NCI-H2081 treated with DMSO at 0.1 percent for 48 hours (cell line): ENCODE data around the gene CHST5.
"Not testable (repeated sequence)": the region's sequence is repeated elsewhere in the genome, so short reads cannot be mapped to it uniquely, and the experiment has no call there.

Experiments used
- DNase-seq: peaks from one replicate; lab custom pipeline; 2025; lab: John Stamatoyannopoulos, UW

CHST5 gene

DNA sequence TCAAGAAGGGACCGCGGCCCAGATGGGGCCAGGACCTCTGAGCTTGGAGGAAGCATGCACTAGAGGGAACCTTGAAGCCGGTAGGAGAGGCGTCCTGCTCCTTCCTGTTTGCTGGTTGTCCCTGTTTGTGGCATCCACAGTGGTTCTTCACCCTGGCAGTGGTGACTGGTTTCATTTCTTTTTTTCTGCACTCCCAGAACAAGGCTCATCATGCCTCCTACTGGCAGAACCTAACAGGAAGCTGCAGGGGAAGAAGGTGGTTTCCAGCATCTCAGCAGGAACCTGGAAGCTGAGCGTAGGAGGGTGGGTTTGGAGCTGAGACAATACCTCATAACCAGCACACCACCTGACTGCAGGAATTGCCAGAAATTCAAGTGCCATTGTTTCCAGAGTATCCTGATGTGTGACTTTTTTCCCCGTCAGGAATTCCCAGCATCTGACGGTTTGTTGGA lies 14.3 kb upstream of the CHST5 start:
- no peak for DNase-seq

DNA sequence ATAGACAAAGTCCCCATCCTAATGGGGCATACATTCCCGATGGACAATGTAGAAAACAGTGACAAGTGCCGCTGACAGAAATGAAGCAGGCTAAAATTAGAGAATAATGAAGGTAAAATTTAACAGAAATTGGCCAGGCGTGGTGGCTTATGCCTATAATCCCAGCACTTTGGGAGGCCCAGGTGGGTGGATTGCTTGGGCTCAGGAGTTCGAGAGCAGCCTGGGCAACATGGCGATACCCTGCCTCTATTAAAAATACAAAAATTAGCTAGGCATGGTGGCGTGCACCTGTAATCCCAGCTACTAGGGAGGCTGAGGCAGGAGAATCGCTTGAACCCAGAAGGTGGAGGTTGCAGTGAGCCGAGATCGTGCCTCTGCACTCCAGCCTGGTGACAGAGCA lies 12.5 kb upstream of the CHST5 start:
- not testable (repeated sequence) for DNase-seq

DNA sequence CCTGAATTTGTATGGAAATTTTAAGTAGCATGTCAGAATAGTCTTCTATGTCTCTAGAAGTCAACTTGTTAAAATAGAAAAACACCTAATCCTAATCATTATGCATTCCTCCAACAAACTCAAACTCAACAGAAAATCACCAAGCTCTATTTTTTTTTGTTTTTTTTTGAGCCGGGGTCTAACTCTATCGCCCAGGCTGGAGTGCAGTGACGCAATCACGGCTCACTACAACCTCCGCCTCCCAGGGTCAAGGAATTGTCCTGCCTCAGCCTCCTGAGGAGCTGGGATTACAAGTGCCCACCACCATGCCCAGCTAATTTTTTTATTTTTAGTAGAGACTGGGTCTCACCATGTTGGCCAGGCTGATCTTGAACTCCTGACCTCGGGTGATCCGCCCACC lies 10.4 kb upstream of the CHST5 start:
- no peak for DNase-seq

DNA sequence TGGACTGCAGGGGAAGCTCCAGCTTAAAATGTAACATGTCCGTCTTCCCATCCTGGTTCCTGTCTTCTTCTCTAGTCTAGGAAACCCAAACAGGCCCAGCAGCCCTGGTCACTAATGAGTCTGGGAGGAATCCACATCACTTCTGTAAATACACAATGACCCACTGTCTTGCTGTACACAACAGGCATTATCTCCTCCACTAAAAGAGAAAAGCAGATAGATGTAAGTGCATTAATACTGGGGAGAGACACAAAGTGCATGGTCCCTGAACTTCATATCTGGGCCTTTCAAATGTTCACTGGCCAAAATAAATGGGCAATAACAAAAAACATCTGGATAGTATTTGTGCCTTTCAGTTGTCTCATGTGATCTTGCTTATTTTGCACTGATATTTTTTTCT lies 10.0 kb upstream of the CHST5 start:
- DNase-seq: not testable (repeated sequence)

DNA sequence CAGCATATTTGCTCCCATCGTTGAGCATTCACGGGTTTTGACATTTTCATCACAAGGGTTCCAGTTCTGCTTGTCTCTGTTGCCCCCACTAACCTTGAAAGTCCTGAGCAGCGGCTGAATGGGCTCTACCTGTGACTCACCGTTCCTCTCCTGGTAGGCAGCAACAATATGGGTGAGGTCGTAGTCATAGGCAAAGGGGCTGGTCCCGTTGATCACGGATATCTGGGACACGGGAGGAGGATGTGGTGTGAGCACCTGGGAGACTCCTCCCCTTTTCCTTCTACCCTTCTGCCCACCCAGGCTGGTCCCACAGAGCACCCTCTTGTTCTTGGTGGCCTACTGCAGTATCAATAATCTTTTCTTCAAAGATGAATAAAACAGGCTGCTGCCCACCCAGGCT lies 6.6 kb upstream of the CHST5 start:
- not testable (repeated sequence) for DNase-seq

DNA sequence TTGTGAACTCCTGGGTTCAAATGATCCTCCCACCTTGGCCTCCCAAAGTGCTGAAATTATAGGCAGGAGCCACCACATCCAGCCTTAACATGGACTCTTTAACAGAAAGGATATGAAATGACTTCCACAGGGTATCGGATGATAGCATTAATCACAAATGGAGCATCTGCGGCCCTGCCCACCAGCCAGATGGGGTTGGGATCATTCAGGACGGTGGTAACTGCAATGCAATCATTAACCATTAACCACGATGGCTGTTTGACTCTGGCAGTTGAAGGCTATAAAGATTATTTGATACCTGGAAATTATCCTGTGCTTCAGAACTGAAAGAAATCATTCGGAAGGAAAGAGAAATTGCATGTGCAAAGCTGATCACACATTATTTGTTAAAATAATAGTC lies 5.3 kb upstream of the CHST5 start:
- no peak for DNase-seq

DNA sequence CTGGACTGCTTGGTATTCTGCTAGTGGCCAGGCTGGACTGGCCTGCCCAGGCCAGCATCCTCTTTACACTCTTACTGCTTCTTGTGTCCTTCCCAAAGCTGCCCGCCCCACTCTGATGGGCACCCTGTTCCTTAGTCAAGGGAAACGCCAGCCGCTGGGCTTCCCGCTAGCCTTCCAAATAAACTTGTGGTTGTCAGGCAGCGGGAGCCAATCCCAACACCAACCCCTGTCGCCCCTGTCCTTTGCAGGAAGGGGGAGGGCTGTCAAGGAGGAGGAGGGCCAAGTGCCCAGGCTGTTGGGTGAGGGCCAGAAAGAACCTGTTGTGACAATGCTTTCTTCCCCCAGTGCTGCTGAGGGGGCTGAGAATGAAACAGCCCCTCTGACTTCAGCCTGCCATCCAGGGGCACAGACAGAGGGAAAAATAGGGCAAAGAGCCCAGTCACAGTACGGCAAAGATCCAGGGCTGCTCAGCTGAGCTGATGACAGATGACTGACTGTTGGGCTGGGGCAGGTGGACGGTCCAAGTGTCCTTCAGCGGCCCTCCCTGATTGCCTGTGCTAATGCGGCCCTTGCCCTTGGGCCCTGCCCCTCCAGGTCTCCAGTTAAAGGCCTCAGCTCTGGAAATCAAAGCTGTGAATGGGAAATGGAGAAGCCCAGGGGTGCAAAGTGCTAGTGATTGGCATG lies 3.1 kb upstream of the CHST5 start:
- DNase-seq: not testable (repeated sequence)

DNA sequence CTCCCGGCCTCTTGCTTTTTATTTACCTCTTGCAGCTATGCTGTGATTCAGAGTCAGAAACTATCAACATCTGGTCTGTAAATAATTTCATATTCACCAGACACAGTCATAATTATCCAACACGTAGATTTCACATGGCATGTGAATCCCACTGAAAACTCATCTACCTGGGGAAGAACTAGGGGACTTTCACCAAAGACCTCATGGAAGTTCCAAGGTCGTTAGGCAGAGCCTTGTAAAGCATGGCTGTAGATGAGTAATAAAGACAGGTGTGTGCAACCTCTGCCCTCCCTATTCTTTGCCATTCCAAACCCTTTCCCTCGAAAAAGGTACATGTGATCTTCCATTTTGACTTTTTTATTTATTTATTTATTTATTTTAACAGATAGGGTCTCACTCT lies 1.9 kb upstream of the CHST5 start:
- DNase-seq: no peak

DNA sequence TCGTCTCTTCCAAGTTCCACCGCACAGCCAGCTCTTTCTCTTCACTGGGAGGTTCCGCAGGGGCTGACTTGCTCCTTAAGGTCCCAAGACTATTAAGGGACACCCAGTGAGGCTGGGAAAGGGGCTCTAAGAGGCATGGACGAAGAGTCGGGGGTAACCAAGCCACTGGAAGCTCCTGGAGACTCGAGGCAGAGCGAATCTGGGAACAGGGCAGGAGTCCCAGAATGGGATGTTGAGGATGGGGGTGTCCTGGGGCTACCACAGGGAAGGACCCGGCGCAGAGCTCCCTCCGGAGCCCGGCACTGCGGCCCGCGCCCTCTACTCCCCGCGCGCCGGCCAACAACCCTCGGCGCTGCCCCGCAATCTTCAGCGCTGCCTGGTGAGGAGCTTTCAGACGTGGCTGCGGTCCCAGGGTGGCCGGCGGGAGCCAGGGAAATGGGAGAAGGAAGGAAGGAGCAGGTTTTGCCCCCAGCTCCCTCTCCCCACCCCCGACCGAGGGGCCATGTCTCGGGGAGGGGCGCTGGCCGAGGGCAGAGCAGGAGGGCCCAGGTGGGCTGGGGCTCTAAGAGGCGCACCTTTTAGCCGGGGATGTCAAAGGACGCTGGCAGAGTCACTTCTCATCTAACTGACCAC lies 581 bp downstream of the CHST5 start:
- DNase-seq: no peak

DNA sequence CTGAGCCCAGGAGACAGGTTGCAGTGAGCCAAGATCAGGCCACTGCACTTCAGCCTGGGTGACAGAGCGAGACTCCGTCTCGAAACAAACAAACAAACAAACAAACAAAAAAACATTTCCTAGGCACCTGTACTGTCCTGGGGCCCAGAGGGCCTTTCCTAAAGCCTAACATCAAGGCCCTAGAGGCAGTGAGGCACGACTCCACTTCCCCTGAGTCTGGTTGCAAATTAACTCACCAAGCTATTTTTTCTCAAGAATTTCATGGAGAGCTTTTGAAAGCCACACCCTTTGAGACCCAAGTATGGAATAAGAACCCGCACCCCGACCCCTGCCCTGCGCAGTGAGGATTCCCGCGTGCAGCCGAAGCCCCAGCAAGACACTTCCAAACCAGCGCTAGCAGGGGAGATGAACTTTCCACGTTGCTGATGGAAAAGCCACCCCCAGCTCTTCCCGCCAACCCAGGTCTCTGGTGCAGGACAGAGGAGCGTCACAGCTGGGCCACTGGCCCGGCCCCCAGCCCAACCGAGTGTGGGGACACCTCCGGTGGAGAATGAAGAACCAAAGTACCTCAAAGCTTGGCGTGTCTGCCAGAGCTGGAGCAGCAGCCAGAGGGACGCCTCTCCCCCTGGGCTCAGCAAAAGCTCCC lies 1.2 kb downstream of the CHST5 start:
- DNase-seq: no peak

DNA sequence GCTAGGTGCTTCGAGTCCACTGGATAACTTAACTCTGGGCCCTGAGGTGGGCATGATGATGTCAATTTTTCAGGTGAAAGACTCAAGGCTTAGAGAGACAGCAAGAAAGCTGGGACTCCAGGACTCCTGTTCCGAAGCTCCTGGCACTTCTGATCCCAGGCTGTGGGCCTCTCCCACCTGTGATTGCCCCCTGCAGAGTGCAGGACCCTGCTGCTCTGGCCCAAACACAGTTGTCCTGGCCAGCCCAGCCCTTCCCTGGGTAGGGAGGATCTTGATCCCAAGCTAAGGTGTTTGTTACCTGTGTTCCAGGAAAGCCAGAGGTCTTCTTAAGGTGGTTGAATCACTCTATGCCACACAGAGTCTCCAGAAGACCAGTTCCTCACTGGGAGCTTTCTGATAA lies 3.1 kb downstream of the CHST5 start:
- no peak for DNase-seq

DNA sequence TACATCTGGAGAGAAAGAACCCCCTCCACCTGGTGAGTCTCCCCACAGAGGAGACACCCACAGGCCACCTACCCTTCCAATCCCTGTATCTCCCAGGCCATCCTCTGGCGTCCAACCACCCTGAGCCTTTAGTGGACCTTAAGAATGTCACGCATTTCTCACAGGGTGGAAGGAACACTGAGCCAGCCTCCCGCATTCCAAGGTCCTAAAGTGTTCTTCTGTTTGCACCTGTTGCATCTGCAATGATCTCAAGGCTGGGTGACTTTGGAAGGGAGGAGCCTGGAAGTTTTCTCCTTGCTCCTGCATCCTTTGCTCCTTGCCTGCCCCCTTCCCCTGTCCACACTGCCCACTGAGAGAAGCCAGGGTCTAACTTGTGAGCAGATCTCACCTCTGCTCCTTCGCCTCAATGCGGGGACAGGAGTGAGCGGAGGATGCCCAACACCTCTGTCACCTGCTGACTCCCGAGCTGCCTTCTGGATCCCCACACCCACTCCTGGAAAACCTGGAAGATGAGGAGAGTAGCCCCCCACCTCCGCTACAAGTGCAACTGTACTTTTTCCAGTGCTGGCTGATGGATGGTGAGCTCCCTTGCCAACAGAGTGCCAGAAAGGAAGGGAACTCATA lies 3.7 kb downstream of the CHST5 start:
- DNase-seq: no peak

DNA sequence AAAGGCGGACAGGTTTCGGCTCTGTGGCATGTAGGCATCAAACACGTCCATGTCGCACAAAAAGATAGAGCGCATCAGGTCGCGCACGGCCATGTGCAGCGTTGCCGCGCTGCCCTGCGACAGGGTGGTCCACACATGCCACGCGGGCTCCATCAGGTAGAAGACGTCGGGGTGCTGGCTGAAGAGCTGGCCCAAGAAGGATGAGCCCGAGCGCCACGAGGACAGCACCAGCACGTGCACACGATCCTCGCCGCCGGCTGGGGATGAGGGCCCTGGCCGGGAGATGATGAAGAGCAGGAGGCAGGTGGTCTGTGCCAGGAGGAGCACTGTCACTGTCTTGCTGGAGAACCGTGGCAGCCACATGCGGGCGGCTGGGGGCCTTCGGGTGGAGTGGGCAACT lies 5.9 kb downstream of the CHST5 start:
- DNase-seq: no peak

DNA sequence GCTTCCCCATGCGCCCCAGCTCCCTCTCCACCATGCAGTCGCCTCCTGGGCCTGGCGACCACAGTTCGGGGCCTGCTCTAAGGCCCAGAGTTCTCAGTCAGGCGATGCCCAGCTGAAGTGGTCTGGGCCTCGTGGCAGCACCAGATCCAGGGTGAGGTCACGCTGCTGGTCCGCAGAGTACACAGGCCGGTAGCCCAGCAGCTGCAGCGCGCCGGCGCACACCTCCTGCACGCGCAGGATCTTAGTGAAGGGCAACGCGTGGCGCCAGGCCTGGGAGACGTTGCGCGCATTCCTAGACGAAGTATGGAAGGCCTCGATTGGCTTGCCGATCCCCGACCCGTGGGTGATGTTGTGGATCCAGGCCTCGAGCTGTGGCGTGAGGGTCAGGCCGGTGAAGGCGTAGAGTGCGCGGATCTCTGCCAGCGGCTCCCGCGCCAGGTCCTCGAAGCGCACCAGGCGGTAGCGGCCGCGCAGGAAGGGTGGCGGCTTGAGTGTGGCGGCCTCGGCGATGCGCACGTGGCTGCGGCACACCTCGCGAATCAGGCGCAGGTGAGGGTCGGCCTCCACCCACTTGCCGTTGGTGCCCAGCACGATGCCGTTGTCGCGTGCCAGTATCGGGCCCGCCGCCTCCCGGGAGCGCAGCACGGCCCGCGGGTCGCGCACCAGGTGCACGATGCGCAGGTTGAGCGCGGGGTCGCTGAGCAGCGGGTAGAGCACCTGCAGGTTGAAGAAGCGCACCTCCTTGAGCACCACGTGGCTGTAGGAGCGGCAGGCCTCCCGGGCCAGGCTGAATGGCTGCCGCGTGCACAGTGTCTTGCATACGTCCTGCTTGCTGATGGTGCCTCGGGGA lies 6.6 kb downstream of the CHST5 start:
- no peak for DNase-seq

DNA sequence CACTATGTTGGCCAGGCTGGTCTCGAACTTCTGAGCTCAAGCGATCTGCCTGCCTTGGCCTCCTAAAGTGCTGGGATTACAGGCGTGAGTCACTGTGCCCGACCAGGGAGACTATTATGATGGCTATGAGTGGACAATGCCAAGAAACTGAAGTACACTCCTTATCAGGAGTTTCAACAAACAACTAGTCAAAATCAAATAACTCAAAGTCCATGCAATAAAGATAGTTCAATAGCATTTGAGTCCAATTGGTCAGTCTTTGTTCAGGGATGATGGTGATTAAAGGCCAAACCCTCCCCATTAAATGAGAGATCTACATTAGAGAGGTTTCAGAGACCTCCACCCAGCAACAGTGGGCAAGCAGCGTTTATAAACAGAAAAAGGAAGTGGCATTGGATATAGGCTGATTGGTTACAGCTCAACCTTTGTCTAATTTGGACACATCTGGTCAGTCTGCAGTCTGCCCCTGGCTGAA lies 8.0 kb downstream of the CHST5 start:
- no peak for DNase-seq

DNA sequence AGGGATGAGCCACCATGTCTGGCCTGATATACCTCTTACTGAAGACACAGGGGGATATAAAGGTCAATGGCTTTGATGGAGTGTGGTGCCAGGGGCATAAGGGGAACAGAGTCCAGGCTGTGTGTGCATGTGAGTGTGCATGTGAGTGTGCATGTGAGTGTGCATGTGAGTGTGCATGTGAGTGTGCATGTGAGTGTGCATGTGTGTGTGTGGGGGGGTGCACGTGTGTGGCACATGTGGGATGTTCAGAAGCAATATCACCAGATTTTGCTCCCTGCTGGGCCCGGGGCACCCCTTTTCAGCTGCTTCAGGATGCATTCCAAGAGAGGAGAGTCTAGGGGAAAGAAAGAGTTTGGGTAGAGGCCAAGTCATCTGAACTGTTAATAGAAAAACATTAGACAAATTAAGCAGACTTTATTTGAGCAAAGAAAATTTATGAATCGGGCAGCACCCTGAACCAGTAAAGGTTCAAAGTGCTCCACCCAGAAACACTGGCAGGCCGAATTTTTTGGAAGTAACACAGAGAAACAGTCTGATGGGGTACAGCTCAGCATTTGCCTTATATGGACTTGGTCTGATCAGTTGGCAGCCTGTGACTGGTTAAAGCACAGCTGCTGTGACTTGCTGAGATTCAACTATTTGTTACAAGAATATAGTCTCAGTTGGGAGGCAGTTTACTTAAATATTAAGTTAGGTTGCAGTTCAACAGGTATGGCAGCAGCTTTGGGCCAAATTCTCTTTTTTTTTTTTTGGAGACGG lies 9.7 kb downstream of the CHST5 start:
- DNase-seq: no peak

DNA sequence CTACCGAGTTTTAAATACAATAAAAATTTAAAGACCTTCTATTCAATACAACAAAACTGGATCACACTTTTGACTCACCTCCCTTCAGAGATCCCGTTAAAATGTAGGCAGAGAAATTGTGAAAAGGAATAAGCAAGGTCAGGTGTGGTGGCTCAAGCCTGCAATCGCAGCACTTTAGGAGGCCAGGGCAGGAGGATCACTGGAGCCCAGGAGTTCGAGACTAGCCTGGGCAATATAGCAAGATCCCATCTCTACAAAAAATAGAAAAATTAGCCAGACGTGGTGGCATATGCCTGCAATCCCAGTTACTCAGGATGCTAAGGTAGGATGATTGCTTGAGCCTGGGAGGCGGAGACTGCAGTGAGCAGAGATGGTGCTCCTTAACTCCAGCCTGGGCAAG lies 16.7 kb downstream of the CHST5 start:
- no peak for DNase-seq

DNA sequence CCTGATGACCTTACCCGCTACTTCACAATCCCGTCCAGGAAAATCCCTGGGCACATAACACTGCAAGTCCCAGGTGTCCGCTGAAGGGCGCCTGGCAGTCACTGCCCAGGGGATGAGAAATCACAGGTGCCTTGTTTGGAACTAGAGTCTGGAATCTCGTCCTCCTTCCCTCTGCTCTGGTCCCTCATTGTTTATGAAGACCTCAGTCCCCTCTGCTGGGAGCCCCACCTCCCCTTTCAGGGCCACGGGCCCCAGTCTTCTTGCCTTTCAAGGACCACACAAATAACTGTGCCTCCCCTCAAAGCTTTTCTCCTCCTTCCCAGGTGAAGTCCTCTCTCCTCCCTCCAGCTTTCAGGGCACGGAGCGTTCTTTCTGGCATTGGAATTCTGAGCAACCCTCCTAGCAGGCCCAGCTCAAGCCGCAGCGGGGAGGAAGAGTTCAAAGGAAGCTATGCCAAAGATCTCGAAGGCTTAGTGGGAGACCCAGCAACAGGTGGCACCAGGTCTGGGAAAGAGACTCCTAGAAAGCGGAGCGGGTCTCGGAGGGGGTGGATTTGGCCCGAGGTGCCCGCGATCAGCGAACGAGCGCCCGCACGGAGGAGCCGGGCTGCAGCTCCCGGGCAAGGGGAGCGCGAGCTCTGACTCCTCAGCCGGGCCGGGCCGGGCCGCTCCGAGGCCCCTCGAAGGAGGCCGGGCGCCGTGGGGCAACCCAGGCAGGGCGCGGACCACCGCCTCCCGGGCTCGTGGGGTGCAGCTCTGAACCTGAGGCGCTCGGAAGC lies 19.5 kb downstream of the CHST5 start:
- not testable (repeated sequence) for DNase-seq

DNA sequence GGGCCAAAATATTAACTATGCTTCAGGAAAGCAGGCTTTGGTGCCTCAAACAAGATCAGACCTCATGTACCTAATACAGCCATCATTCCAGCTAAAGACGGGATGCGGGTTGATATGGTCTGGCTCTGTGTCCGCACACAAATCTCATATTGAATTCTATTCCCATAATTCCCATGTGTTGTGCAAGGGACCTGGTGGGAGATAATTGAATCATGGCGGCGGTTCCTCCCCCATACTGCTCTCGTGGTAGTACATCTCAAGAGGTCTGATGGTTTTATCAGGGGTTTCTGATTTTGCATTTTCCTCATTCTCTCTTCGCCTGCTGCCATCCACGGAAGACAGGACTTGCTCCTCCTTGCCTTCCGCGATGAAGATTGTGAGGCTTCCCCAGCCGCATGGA lies 21.6 kb downstream of the CHST5 start:
- DNase-seq: no peak

DNA sequence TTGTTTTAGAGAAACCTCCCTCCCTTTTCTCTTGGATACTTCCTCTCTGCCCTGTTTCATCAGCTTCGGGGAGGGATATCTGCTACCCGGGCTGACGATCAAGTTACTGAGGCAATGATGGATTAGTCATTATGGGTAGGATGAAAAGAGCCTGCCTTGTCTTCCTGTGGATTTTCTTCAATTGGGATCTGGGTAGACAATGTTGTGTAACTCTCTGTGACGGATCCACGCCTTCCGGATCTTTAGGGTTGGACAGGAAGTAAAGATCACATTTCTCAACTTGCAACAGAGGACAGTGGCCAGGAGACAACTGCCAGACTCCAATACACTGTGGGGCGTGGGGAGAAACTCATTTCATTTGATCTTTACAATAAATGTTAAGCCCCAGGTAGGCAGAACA lies 29.3 kb downstream of the CHST5 start:
- no peak for DNase-seq
